GM19099 (cell line): ENCODE data around the gene NFE2.

Source experiments
- POLR2A ChIP-seq: IDR thresholded peaks from 3 replicates; pipeline ENCODE4 v1.6.1; 2011; ENCODE audit warnings: low read depth; ENCODE audit not compliant: insufficient read length; ENCODE audit errors: extremely low read depth

NFE2 gene

DNA sequence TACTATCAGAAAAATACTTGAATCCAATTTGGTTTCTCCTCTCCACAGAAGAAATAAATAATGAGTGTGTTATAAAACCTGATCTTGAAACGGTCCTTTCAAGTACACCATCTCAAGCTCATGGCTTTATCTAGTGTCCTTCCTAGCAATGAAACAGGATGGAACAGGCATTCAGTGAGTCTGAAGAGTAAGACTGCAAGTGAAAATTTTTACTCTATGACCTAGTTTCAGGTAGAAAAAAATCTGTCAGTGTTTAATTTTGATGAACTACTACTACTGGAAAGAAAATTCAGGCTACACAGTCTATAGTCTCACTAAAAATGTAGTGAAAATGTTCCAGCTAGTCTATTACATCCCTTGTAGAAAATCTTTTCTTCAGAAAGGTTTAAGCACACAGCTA, 28.6 kb downstream of the NFE2 start:
- TF ChIP-seq POLR2A = no peak

DNA sequence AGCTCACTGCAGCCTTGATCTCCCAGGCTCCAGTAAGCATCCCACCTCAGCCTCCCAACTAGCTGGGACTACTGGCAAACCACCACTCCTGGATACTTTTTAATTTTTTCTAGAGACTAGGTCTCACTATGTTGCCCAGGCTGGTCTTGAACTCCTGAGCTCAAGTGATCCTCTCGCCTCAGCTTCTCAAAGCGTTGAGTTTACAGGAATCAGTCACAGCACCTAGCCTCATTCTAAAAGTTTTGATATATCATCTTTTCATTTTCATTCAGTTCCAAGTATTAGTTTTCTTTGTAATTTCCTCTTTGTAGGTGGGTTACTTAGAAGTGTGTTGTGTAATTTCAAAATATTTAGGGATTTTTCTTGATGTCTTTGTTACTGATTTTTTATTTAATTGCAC, 30.5 kb downstream of the NFE2 start:
- TF ChIP-seq POLR2A = no peak

DNA sequence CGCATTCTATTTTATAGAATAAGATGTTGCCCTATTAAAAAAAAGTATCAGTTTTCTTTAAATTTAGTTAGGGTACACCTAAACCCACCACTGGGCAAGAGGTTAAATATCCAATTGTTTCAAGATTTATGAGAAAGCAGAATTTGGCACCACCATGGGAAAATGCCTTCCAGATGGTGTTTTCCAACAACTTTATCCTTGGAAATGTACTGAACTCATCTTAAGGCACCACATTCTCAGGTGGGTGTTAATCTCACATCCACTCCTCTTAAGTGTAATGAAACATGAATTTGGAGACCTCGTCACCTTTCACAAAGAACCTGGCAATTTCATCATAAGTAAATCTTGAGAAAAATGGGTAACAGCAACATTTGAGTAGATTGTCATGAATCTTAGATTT, 34.0 kb downstream of the NFE2 start:
- TF ChIP-seq POLR2A = no peak

DNA sequence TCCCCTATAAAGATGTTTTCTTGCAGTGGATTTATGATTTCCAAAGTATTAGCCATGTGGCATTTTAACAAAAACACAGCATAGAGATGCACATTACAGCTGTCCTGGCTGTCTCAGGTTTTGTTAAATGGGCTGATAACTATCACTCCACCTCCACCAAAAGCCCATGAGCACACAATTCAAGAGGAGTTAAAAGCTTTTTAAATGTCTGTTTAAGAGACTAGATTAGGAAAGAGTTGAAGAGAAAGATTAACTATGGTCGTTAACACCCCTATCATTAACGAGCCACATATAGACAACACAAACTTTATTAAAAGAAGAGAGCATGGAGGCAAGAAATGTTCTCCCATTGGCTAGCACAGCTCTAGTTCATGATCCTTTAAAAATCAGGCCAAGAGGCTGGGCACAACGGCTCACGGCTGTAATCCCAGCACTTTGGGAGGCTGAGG, 35.4 kb downstream of the NFE2 start:
- no peak for TF ChIP-seq POLR2A

DNA sequence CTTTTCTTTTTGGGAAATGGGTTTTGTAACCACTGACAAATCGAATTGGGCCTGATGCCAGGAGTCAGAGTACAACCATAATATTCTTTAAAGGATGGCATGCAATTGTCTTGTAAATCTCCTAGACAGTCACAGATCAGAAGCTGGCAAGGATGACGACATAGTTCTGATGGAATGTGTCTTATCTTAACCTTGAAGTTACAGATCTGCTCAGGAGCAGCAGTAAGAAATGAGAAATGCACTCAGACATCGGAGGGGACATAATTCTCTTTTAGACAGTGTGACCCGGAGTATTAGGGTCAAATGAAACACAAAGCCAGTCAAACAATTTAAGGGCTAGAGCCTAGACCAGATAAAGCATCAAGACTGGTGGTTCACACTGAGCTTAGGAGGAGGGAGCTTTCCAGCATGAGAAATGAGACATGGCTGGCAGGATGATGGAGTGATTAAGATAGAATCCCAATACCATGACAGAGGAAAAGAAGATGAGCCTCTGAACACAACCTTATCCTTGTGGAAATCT, 38.4 kb downstream of the NFE2 start:
- no peak for TF ChIP-seq POLR2A

DNA sequence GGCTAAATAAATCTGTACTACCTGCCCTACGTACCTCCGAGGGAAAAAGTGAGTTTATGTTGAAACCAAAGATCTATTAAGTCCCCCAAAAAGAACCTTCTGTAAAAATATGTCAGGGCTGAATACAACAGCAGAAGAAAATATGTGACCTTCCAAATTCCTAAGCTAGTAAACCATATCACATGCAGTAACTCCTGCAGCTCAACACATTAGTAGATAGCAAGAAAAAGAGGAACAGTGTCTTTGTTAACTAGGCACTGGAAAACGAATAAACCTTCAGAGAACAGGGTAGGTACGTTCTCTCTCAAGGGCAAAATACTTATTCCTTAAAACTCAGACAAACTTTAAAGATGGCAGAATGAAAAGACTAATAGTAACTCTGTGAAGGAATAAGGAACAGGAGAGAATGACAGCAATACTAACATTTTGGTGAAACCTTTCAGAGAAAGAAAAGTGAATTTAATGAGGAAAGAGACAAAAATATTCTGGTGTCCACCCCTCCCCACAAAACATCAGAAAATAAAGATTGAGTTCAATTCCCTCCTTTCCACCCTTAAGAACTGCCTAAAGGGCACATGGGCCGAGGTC, 38.9 kb downstream of the NFE2 start:
- TF ChIP-seq POLR2A = no peak

DNA sequence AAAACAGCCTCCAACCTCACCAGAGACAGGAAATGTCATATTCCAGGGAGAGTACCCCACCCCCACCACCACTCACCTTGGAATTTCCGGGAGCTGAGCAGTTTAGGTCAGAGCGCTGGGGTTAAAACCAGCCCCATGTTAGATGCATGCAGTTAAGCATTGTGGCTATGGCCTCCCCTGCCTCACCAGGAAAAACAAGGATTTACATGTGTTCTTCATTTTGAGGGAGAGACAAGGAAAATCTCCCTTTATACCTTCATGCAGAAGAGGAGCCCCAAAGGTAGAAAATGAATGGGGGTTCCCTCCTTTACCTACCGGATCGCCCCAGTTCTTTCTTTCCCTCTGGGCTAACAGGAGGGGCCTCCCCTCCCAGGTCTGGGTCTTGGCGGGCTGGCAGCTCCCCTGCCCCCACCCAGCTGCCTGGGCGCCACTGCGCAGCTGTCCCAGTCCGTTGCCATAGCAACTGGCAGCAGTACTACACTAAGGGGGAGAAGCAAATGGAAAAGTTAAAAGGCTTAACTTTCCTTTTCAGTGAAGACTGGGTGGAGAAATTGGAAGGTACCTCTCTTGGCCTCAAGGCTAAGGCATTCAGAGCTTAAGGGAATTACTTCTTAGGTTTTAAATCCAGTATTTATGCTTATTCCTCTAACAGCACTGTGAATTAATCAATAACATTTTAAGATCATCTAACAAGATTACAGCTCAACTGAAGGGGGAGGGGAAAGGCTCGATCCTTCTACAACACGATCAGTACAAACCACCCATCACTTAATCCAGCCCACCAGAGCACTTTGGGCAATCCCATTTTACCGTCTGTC, 41.4 kb downstream of the NFE2 start:
- TF ChIP-seq POLR2A = no peak

DNA sequence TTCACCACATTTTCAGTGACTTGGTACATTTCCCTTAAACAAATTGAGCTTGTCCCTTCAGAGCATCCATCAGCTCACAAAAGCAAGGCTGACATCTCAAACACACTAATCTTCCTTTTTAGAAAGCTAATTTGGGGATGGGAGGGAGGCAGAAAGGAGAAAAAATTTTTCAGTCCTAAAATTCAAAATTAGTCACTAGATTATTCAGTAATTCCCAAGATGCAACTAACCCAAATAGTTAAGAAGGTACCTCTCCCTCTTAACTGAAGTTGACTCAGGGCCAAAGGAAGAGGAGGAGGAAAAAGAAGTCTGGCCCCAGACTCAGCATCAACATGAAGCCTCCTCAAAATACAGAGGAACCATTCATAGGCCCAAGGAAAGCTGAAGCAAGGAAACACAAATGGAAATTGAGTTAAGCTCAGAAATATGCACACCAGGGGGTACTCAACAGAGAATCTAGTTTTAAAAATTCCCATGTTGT, 42.6 kb downstream of the NFE2 start:
- TF ChIP-seq POLR2A = no peak

DNA sequence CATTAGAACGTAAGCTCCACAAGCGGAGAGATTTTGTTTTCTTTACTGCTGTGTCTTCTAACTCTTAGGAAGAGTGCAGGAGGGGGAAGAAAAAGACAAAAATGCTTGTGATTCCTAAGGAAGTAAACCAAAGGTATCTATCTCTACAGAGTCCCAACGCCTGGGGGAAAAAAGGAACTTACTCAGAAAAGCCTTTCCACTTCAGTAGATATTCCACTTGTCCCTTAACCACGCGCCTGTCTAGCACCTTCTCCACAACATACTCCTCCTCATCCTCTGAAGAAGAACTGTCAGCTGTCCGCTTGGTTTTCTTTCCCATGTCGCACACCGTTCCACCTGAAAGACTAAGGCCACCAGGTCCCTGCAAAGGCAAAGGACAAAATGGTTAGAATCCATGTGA, 43.5 kb downstream of the NFE2 start:
- TF ChIP-seq POLR2A = no peak

DNA sequence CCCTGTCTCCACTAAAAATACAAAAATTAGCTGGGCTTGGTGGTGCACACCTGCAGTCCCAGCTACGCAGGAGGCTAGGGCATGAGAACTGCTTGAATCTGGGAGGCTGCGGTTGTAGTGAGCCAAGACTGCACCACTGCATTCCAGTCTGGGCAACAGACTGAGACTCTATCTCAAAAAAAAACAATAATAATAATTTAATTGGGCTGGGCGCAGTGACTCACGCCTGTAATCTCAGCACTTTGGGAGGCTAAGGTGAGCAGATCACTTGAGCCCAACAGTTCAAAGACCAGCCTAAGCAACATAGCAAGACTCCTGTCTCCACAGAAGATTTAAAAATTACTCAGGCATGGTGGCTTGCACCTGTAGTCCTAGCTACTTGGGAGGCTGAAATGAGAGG, 47.6 kb downstream of the NFE2 start:
- TF ChIP-seq POLR2A = no peak

DNA sequence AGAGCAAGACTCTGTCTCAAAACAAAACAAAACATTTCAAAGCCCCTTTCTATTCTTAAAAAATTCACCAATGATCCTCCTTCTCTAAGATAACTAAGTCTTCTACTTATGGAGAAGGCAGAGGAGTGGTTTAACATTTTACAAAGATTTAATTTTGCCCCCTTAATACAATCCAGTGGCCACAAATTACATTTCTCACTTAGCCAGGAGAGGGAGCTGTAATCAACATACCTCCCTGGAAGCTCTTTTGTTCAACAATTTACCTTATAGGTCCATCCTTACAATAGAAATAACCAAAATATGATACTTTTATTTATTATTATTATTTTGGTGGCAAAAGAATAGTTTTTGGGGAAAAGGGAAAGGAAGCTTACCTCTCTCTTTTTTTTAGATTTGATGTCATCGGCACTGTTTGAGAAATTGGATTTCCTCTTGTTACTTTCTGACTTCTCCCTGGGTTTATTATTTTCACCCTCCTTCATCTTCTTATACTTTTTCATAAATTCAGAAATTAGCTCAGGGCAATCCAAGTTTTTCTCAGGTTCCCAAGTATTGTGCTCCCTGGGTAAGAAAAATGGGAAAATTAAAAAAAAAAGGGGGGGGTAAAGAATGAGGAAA, 49.0 kb downstream of the NFE2 start:
- TF ChIP-seq POLR2A = no peak

DNA sequence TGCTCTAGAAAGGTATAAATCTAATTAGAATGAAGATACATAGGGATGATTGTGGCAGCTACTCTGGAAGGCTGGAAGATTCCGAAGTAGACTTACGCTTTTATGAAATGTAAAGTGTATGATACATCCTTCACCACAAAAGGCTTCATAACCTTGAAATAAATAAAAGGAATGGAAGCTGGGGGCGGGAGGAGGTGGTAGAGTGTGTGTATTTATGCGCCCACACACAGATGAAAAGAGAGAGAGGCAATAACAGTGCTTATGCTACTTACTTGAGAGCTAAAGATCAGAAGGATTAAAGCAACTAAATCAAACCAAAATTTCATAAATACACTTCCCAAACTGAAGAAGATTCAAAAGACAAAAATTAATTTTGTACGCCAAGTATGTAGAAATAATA, 51.3 kb downstream of the NFE2 start:
- no peak for TF ChIP-seq POLR2A

DNA sequence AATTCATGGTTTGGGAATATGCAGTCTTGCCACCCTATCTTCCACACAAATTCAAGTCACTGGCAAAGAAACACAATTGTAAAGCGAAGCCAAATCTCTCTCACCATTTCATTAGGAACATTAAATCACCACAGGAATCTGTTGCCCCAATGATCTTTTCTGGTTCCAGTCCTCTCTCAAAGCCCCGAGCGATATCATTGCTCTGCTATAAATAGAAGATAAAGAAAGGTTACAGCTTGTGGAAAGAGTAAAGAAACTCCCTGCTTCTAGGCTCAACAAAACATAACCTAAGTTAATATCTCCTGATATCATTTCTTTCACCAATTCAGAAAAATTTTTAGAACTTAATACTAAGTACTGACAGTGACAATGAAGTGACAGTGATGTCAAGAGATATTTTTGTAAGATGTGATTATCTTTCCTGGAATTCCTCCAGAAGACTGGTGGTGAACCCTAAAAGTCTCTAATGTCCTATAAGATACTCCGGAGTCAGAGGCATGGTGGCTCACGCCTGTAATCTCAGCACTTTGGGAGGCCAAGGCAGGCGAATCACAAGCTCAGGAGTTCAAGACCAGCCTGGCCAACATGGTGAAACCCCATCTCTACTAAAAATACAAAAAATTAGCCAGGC, 54.7 kb downstream of the NFE2 start:
- no peak for TF ChIP-seq POLR2A
